Brain (organoid and tissue), 1 donor: ENCODE results near the gene WNT4. TPM values are rescaled to one million over a fixed set of nuclear protein-coding genes. Genes with fewer than 3 reads are reported as not detected.

Source experiments
- polyA plus RNA-seq: library from polyadenylated mRNA; stranded (reverse); fragments of 350-450 nt; fragmentation: Illumina TruSeq; extraction: RNeasy Lipid Tissue Mini Kit (QIAGEN cat#74804); gene quantifications from one replicate; pipeline ENCODE4 v1.2.3, GENCODE V29; 2015; ENCODE audit warnings: low read depth, low replicate concordance; ENCODE audit not compliant: insufficient read depth

Gene WNT4
- polyA plus RNA-seq, 1 donor from 2014 or later = 5.0 TPM

Other genes starting within 250 kb of the WNT4 start
- gene HSPG2, start 205.8 kb downstream of the WNT4 start, polyA plus RNA-seq = 27.0 TPM
- gene CELA3B, start 166.1 kb downstream of the WNT4 start, polyA plus RNA-seq = not detected
- gene CELA3A, start 141.4 kb downstream of the WNT4 start, polyA plus RNA-seq = not detected
- 200 TPM for gene CDC42, start 90.4 kb downstream of the WNT4 start, polyA plus RNA-seq